Smooth muscle cell (in vitro differentiated cells): ENCODE measurements around the gene SLC2A8. TPM values are rescaled to one million over a fixed set of nuclear protein-coding genes. Genes with fewer than 3 reads are reported as not detected.

Experiments used
- DNase-seq: peaks from one replicate; lab custom pipeline; 2025; ENCODE audit not compliant: unreplicated experiment; lab: John Stamatoyannopoulos, UW
- H2AFZ ChIP-seq: fragments of 200-600 bp; sonication (generic); 2 replicates; pipeline ENCODE4 v1.6.0; 2016; ENCODE audit warnings: antibody characterized with exemption, low read depth, mild to moderate bottlenecking
- H3F3A ChIP-seq: fragments of 200-600 bp; sonication (generic); 2 replicates; pipeline ENCODE4 v1.6.0; 2017; ENCODE audit warnings: antibody characterized with exemption, low read depth
- H3K27ac ChIP-seq: fragments of 200-600 bp; sonication (generic); 2 replicates; pipeline ENCODE4 v1.5.1; 2016; ENCODE audit warnings: low read depth, mild to moderate bottlenecking
- H3K27me3 ChIP-seq: fragments of 200-600 bp; sonication (generic); 2 replicates; pipeline ENCODE4 v1.6.1; 2016; ENCODE audit warnings: low read depth, mild to moderate bottlenecking
- H3K36me3 ChIP-seq: fragments of 200-600 bp; sonication (generic); 2 replicates; pipeline ENCODE4 v1.5.1; 2016; ENCODE audit warnings: low read depth
- H3K4me1 ChIP-seq: fragments of 200-600 bp; sonication (generic); 2 replicates; pipeline ENCODE4 v1.5.1; 2016; ENCODE audit warnings: low read depth
- H3K4me2 ChIP-seq: fragments of 200-600 bp; sonication (generic); 2 replicates; pipeline ENCODE4 v1.6.0; 2016; ENCODE audit warnings: mild to moderate bottlenecking
- H3K4me3 ChIP-seq: fragments of 200-600 bp; sonication (generic); 2 replicates; pipeline ENCODE4 v1.5.1; 2016; ENCODE audit warnings: mild to moderate bottlenecking
- H3K79me2 ChIP-seq: fragments of 200-600 bp; sonication (generic); 2 replicates; pipeline ENCODE4 v1.6.0; 2016; ENCODE audit warnings: low read depth, mild to moderate bottlenecking
- H3K9ac ChIP-seq: fragments of 200-600 bp; sonication (generic); 2 replicates; pipeline ENCODE4 v1.6.0; 2016; ENCODE audit warnings: low read depth
- H3K9me3 ChIP-seq: fragments of 200-600 bp; sonication (generic); replicated peaks from 2 replicates; pipeline ENCODE4 v1.5.1; 2016; ENCODE audit warnings: low read depth
- H4K20me1 ChIP-seq: fragments of 200-600 bp; sonication (generic); 2 replicates; pipeline ENCODE4 v1.6.0; 2016; ENCODE audit warnings: low read depth
- CTCF ChIP-seq: fragments of 200-600 bp; sonication (generic); IDR thresholded peaks from 2 replicates; pipeline ENCODE4 v1.5.1; 2017; ENCODE audit warnings: borderline replicate concordance, mild to moderate bottlenecking, antibody characterized with exemption; ENCODE audit not compliant: insufficient read depth, poor library complexity, severe bottlenecking
- WGBS: methylation state at CpG from one replicate; pipeline ENCODE4 v1.1.7; 2016; ENCODE audit warnings: low lambda C conversion rate; 5-methylcytosine and 5-hydroxymethylcytosine counted together
- polyA plus RNA-seq: library from polyadenylated mRNA; unstranded; fragments of >200 nt; fragmentation: Nextera tagmentation; extraction: Ambion mirVana; gene quantifications from 2 replicates; pipeline ENCODE4 v1.2.1, GENCODE V29; 2016
- total RNA-seq: library from RNA; depleted of rRNA; stranded (reverse); fragments of >200 nt; gene quantifications from 2 replicates; pipeline ENCODE4 v1.2.3, GENCODE V29; 2014

The SLC2A8 gene
- total and polyA plus RNA-seq, 2 experiments from 2014 or later = 16.9 to 27.7 TPM

DNA sequence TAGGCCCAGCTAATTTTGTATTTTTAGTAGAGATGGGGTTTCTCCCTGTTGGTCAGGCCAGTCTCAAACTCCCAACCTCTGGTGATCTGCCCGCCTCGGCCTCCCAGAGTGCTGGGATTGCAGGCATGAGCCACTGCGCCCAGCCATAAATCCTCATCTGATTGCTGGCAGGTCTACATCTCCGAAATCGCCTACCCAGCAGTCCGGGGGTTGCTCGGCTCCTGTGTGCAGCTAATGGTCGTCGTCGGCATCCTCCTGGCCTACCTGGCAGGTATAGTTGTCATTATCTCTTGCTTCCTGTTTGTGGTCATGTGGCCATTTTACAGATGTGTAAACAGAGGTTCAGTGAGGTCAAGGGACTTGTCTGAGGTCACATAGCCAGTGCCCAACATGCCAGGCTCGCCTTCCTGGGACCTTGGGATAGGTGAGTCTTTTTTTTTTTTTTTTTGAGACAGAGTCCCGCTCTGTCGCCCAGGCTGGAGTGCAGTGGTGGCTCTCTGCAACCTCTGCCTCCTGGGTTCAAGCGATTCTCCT is 2.8 kb downstream of the SLC2A8 start:
- TF ChIP-seq CTCF = no peak
- Histone ChIP-seq H4K20me1 (peaks cover 15% of the 10 kb centered on the region), H3F3A (peaks cover 10% of the 10 kb centered on the region), H3K27ac (no peak overlapping the region), H3K36me3 (no peaks in the 10 kb centered on the region), H3K9ac (no peak overlapping the region), H2AFZ (no peak overlapping the region), H3K4me3 (no peak overlapping the region), H3K27me3 (no peaks in the 10 kb centered on the region), H3K4me2 (no peak overlapping the region), H3K79me2 (peaks cover 23% of the 10 kb centered on the region), H3K4me1 (peaks cover 12% of the 10 kb centered on the region), H3K9me3 (no peaks in the 10 kb centered on the region)
- 98% methylated on average over 14 of the region's 14 CpGs for WGBS
- DNase-seq = no peak

DNA sequence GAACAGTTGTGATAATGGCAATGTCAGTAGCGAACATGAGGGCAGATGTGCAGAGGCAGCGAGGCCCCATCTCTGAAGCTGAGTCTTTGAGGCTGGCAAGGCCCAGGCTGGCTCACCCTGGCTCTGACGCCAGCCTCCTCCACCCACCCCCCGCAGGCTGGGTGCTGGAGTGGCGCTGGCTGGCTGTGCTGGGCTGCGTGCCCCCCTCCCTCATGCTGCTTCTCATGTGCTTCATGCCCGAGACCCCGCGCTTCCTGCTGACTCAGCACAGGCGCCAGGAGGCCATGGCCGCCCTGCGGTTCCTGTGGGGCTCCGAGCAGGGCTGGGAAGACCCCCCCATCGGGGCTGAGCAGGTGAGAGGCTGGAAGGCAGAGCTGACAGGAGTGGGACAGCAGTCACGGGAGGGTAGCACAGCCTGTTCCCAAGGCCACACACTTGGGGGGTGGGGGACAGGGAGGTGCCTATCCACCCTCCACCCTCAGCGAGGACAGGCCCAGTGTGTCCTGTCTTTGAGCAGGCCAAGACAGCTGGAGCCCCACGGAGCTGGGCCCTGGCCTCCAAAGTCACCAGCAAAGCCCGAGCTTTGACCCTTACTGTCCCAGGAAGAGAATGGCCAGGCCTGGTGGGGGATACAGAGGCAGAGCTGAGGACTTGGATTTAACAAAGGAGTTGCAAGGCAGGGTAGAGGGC is 5.6 kb downstream of the SLC2A8 start:
- no peak overlapping the region for H3K4me3 ChIP-seq
- H3K4me2 ChIP-seq = no peak overlapping the region
- no peaks in the 10 kb centered on the region for H3K27me3 ChIP-seq
- WGBS = 96% methylated on average over 18 of the region's 18 CpGs
- H3K79me2 ChIP-seq = peaks cover 23% of the 10 kb centered on the region
- no peaks in the 10 kb centered on the region for H3K36me3 ChIP-seq
- H4K20me1 ChIP-seq = peaks cover 15% of the 10 kb centered on the region
- H3K9me3 ChIP-seq = no peaks in the 10 kb centered on the region
- H3F3A ChIP-seq = no peaks in the 10 kb centered on the region
- H3K27ac ChIP-seq = no peak overlapping the region
- H3K4me1 ChIP-seq = peaks cover 7% of the 10 kb centered on the region
- TF ChIP-seq CTCF = no peak
- no peak overlapping the region for H3K9ac ChIP-seq
- DNase-seq = no peak
- no peak overlapping the region for H2AFZ ChIP-seq

DNA sequence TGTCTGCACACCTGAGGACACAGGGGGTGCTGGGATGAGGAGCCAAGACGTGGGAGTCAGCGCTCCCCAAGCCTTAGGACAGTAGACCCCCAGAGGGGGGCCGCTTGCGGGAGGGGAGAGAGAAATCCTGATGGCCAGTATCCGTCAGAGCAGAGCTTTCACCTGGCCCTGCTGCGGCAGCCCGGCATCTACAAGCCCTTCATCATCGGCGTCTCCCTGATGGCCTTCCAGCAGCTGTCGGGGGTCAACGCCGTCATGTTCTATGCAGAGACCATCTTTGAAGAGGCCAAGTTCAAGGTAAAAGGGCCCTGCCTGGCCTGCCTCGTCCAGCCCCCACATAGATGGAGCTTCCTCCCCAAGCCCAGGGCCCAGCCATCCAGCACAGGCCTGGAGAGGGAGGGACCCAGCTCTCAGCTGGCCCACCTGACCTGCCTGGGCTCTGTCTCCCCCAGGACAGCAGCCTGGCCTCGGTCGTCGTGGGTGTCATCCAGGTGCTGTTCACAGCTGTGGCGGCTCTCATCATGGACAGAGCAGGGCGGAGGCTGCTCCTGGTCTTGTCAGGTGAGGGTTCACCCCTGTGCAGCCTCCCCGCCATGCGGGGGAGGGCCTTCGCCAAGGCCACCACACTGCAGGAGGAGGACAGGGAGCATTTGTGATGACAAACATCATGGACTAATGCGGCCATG is 6.7 kb downstream of the SLC2A8 start:
- no peak for TF ChIP-seq CTCF
- Histone ChIP-seq H3K79me2 (peaks cover 13% of the 10 kb centered on the region), H3K27ac (no peak overlapping the region), H3K4me3 (no peak overlapping the region), H3K9ac (no peak overlapping the region), H3K4me1 (no peaks in the 10 kb centered on the region), H3K9me3 (no peaks in the 10 kb centered on the region), H4K20me1 (peaks cover 9% of the 10 kb centered on the region), H3K4me2 (no peak overlapping the region), H3K27me3 (no peaks in the 10 kb centered on the region), H2AFZ (no peak overlapping the region), H3F3A (no peaks in the 10 kb centered on the region), H3K36me3 (no peaks in the 10 kb centered on the region)
- 89% methylated on average over 22 of the region's 22 CpGs for WGBS
- DNase-seq = no peak
